WTC11 (cell line): ENCODE data around the gene OSBP2.

Experiments used
- JAZF1 ChIP-seq: fragments of 250-450 bp; sonication (Bioruptor Pico); IDR thresholded peaks from 2 replicates; pipeline ENCODE4 v1.9.0; 2021; ENCODE audit warnings: moderate library complexity, mild to moderate bottlenecking, inconsistent platforms
- JUN ChIP-seq: sonication (generic); formaldehyde crosslinking; IDR thresholded peaks from 2 replicates; pipeline ENCODE4 v1.8.0; 2023; ENCODE audit warnings: mild to moderate bottlenecking, missing genetic modification reagents
- TEAD1 ChIP-seq: sonication (generic); formaldehyde crosslinking; IDR thresholded peaks from 2 replicates; pipeline ENCODE4 v1.8.0; 2022; ENCODE audit warnings: mild to moderate bottlenecking, missing genetic modification reagents
- TEAD4 ChIP-seq: sonication (generic); formaldehyde crosslinking; IDR thresholded peaks from 2 replicates; pipeline ENCODE4 v1.8.0; 2022; ENCODE audit warnings: mild to moderate bottlenecking, missing genetic modification reagents
- ZNF232 ChIP-seq: sonication (generic); formaldehyde crosslinking; IDR thresholded peaks from 2 replicates; pipeline ENCODE4 v1.8.0; 2022; ENCODE audit warnings: mild to moderate bottlenecking, missing genetic modification reagents
- TF ChIP-seq, protein P1 (sequence below): sonication (generic); formaldehyde crosslinking; IDR thresholded peaks from 2 replicates; pipeline ENCODE4 v1.8.1; 2023; ENCODE audit warnings: mild to moderate bottlenecking, missing genetic modification reagents, moderate library complexity
- TF ChIP-seq, protein P2 (sequence below): sonication (generic); formaldehyde crosslinking; IDR thresholded peaks from 2 replicates; pipeline ENCODE4 v1.8.0; 2022; ENCODE audit warnings: missing genetic modification reagents
- TF ChIP-seq, protein P3 (sequence below): sonication (generic); formaldehyde crosslinking; IDR thresholded peaks from 2 replicates; pipeline ENCODE4 v1.8.0; 2022; ENCODE audit warnings: mild to moderate bottlenecking, missing genetic modification reagents
- TF ChIP-seq, protein P4 (sequence below): sonication (generic); formaldehyde crosslinking; IDR thresholded peaks from 2 replicates; pipeline ENCODE4 v1.8.0; 2022; ENCODE audit warnings: mild to moderate bottlenecking, missing genetic modification reagents
- TF ChIP-seq, protein P5 (sequence below): fragments of 200-600 bp; IDR thresholded peaks from 2 replicates; pipeline ENCODE4 v1.8.0; 2022; ENCODE audit warnings: antibody characterized with exemption
- TF ChIP-seq, protein P6 (sequence below): sonication (generic); formaldehyde crosslinking; IDR thresholded peaks from 2 replicates; pipeline ENCODE4 v1.8.0; 2022; ENCODE audit warnings: mild to moderate bottlenecking, missing genetic modification reagents
- TF ChIP-seq, protein P7 (sequence below): sonication (generic); formaldehyde crosslinking; conservative IDR thresholded peaks from 2 replicates; pipeline ENCODE4 v1.8.1; 2022; ENCODE audit warnings: mild to moderate bottlenecking, missing genetic modification reagents
- TF ChIP-seq, protein P8 (sequence below): sonication (generic); formaldehyde crosslinking; IDR thresholded peaks from 2 replicates; pipeline ENCODE4 v1.8.1; 2022; ENCODE audit warnings: mild to moderate bottlenecking, moderate library complexity, missing genetic modification reagents

DNA sequence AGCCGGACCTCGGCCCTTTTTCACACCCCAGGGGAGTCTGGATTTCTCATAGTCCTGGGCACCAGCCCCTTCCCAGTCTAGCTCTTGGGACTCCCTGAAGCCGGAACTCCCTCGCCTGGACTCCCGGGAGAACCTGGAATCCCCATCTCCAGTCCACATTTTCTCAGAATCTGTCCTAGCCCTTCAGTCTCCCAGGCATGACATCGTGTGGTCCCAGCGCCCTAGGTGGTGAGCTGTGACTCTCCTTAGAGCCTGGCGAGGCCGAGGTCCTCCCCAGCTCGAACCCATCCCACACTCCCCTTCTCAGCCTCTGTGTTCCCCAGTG, 26.3 kb upstream of the OSBP2 start:
- TF ChIP-seq, protein P1, sequence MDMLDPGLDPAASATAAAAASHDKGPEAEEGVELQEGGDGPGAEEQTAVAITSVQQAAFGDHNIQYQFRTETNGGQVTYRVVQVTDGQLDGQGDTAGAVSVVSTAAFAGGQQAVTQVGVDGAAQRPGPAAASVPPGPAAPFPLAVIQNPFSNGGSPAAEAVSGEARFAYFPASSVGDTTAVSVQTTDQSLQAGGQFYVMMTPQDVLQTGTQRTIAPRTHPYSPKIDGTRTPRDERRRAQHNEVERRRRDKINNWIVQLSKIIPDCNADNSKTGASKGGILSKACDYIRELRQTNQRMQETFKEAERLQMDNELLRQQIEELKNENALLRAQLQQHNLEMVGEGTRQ (CRISPR knock-in tag), result no peak
- TF ChIP-seq, protein P2, sequence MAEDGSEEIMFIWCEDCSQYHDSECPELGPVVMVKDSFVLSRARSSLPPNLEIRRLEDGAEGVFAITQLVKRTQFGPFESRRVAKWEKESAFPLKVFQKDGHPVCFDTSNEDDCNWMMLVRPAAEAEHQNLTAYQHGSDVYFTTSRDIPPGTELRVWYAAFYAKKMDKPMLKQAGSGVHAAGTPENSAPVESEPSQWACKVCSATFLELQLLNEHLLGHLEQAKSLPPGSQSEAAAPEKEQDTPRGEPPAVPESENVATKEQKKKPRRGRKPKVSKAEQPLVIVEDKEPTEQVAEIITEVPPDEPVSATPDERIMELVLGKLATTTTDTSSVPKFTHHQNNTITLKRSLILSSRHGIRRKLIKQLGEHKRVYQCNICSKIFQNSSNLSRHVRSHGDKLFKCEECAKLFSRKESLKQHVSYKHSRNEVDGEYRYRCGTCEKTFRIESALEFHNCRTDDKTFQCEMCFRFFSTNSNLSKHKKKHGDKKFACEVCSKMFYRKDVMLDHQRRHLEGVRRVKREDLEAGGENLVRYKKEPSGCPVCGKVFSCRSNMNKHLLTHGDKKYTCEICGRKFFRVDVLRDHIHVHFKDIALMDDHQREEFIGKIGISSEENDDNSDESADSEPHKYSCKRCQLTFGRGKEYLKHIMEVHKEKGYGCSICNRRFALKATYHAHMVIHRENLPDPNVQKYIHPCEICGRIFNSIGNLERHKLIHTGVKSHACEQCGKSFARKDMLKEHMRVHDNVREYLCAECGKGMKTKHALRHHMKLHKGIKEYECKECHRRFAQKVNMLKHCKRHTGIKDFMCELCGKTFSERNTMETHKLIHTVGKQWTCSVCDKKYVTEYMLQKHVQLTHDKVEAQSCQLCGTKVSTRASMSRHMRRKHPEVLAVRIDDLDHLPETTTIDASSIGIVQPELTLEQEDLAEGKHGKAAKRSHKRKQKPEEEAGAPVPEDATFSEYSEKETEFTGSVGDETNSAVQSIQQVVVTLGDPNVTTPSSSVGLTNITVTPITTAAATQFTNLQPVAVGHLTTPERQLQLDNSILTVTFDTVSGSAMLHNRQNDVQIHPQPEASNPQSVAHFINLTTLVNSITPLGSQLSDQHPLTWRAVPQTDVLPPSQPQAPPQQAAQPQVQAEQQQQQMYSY (CRISPR knock-in tag), result peak; percentile 73
- TF ChIP-seq, protein P3, sequence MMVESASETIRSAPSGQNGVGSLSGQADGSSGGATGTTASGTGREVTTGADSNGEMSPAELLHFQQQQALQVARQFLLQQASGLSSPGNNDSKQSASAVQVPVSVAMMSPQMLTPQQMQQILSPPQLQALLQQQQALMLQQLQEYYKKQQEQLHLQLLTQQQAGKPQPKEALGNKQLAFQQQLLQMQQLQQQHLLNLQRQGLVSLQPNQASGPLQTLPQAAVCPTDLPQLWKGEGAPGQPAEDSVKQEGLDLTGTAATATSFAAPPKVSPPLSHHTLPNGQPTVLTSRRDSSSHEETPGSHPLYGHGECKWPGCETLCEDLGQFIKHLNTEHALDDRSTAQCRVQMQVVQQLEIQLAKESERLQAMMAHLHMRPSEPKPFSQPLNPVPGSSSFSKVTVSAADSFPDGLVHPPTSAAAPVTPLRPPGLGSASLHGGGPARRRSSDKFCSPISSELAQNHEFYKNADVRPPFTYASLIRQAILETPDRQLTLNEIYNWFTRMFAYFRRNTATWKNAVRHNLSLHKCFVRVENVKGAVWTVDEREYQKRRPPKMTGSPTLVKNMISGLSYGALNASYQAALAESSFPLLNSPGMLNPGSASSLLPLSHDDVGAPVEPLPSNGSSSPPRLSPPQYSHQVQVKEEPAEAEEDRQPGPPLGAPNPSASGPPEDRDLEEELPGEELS (CRISPR knock-in tag), result no peak
- TF ChIP-seq, protein P4, sequence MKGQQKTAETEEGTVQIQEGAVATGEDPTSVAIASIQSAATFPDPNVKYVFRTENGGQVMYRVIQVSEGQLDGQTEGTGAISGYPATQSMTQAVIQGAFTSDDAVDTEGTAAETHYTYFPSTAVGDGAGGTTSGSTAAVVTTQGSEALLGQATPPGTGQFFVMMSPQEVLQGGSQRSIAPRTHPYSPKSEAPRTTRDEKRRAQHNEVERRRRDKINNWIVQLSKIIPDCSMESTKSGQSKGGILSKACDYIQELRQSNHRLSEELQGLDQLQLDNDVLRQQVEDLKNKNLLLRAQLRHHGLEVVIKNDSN, result no peak
- no peak for TF ChIP-seq ZNF232 (CRISPR knock-in tag)
- no peak for TF ChIP-seq TEAD1 (CRISPR knock-in tag)
- TF ChIP-seq, protein P5, sequence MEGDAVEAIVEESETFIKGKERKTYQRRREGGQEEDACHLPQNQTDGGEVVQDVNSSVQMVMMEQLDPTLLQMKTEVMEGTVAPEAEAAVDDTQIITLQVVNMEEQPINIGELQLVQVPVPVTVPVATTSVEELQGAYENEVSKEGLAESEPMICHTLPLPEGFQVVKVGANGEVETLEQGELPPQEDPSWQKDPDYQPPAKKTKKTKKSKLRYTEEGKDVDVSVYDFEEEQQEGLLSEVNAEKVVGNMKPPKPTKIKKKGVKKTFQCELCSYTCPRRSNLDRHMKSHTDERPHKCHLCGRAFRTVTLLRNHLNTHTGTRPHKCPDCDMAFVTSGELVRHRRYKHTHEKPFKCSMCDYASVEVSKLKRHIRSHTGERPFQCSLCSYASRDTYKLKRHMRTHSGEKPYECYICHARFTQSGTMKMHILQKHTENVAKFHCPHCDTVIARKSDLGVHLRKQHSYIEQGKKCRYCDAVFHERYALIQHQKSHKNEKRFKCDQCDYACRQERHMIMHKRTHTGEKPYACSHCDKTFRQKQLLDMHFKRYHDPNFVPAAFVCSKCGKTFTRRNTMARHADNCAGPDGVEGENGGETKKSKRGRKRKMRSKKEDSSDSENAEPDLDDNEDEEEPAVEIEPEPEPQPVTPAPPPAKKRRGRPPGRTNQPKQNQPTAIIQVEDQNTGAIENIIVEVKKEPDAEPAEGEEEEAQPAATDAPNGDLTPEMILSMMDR, result no peak
- TF ChIP-seq, protein P6, sequence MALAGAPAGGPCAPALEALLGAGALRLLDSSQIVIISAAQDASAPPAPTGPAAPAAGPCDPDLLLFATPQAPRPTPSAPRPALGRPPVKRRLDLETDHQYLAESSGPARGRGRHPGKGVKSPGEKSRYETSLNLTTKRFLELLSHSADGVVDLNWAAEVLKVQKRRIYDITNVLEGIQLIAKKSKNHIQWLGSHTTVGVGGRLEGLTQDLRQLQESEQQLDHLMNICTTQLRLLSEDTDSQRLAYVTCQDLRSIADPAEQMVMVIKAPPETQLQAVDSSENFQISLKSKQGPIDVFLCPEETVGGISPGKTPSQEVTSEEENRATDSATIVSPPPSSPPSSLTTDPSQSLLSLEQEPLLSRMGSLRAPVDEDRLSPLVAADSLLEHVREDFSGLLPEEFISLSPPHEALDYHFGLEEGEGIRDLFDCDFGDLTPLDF (CRISPR knock-in tag), result no peak
- TF ChIP-seq JAZF1 (CRISPR knock-in tag), result no peak
- no peak for TF ChIP-seq TEAD4
- TF ChIP-seq, protein P7, sequence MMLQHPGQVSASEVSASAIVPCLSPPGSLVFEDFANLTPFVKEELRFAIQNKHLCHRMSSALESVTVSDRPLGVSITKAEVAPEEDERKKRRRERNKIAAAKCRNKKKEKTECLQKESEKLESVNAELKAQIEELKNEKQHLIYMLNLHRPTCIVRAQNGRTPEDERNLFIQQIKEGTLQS (CRISPR knock-in tag), result no peak
- TF ChIP-seq, protein P8, sequence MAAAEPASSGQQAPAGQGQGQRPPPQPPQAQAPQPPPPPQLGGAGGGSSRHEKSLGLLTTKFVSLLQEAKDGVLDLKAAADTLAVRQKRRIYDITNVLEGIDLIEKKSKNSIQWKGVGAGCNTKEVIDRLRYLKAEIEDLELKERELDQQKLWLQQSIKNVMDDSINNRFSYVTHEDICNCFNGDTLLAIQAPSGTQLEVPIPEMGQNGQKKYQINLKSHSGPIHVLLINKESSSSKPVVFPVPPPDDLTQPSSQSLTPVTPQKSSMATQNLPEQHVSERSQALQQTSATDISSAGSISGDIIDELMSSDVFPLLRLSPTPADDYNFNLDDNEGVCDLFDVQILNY (CRISPR knock-in tag), result no peak
- TF ChIP-seq JUN, result no peak
